Activated CD4-positive, CD25-positive, alpha-beta regulatory T cell treated with anti-CD3 and anti-CD28 coated beads, Interleukin-2, amount 50 U/mL, for 16 hours (primary cell): Measurements from ENCODE around the gene CASKIN1.

Experiments used
- DNase-seq: peaks from one replicate; pipeline ENCODE4 v3.0.0-alpha.2; 2020; ENCODE audit warnings: low read depth, low spot score

CASKIN1 gene

GRCh38 chr16:2178321-2179106, 17.9 kb downstream of the CASKIN1 start:
- no peak for DNase-seq

- DNase-seq = no peak
These were observed 18.8 kb downstream of the CASKIN1 start for GRCh38 chr16:2177561-2177960.

- no peak for DNase-seq
These were observed 19.3 kb downstream of the CASKIN1 start for GRCh38 chr16:2177101-2177500.

GRCh38 chr16:2176047-2176446, 20.4 kb downstream of the CASKIN1 start:
- DNase-seq = no peak

- DNase-seq = no peak
These were observed 21.0 kb downstream of the CASKIN1 start for GRCh38 chr16:2175454-2175853.

- no peak for DNase-seq
These were observed 21.8 kb downstream of the CASKIN1 start for GRCh38 chr16:2174396-2175131.

GRCh38 chr16:2173916-2174315, 22.5 kb downstream of the CASKIN1 start:
- no peak for DNase-seq

GRCh38 chr16:2173366-2173765, 23.0 kb downstream of the CASKIN1 start:
- no peak for DNase-seq

GRCh38 chr16:2172688-2173335, 23.6 kb downstream of the CASKIN1 start:
- DNase-seq = no peak

GRCh38 chr16:2171601-2172178, 24.7 kb downstream of the CASKIN1 start:
- DNase-seq = no peak

GRCh38 chr16:2170587-2171435, 25.6 kb downstream of the CASKIN1 start:
- no peak for DNase-seq

GRCh38 chr16:2170080-2170479, 26.3 kb downstream of the CASKIN1 start:
- no peak for DNase-seq

GRCh38 chr16:2167068-2167638, 29.3 kb downstream of the CASKIN1 start:
- no peak for DNase-seq

GRCh38 chr16:2166263-2167067, 29.9 kb downstream of the CASKIN1 start:
- DNase-seq = no peak

GRCh38 chr16:2165861-2166260, 30.5 kb downstream of the CASKIN1 start:
- no peak for DNase-seq

- DNase-seq = no peak
These were observed 33.1 kb downstream of the CASKIN1 start for GRCh38 chr16:2163211-2163881.

GRCh38 chr16:2162676-2163118, 33.7 kb downstream of the CASKIN1 start:
- DNase-seq = no peak

GRCh38 chr16:2161911-2162310, 34.5 kb downstream of the CASKIN1 start:
- no peak for DNase-seq

- DNase-seq = no peak
These were observed 35.4 kb downstream of the CASKIN1 start for GRCh38 chr16:2160915-2161551.
